Kidney (tissue), 14 donors: Measurements from ENCODE around the gene LTA4H. TPM values are rescaled to one million over a fixed set of nuclear protein-coding genes. Genes with fewer than 3 reads are reported as not detected.

ENCODE experiments used
- DNase-seq, 5 donors: peaks; one replicate each; pipeline ENCODE4 v3.0.0-alpha.2; 2013 to 2020
- FAIRE-seq: peaks from 2 replicates; lab custom pipeline; 2012; peaks lifted over from hg19 to GRCh38; lab: Jason Lieb, UNC
- H3K27ac ChIP-seq, 2 donors: one replicate each; pipeline ENCODE4 v1.7.0; 2013; ENCODE audit warnings: low read depth in 2 of 2, low read length in 2 of 2, inconsistent platforms in 1 of 2
- H3K27me3 ChIP-seq: one replicate; pipeline ENCODE4 v1.7.1; 2013; ENCODE audit warnings: low read length, inconsistent platforms; ENCODE audit not compliant: control insufficient read depth, insufficient read depth
- H3K36me3 ChIP-seq, 3 donors: one replicate each; pipeline versions ENCODE4 v1.7.0 to v1.7.1; 2013; ENCODE audit warnings: low read length in 3 of 3, control low read depth in 1 of 3, inconsistent platforms in 1 of 3; ENCODE audit not compliant: insufficient read depth in 3 of 3, control insufficient read depth in 2 of 3
- H3K4me1 ChIP-seq, 3 donors: one replicate each; pipeline versions ENCODE4 v1.7.0 to v1.7.1; 2013; ENCODE audit warnings: low read length in 3 of 3, inconsistent platforms in 1 of 3, low read depth in 1 of 3; ENCODE audit not compliant: control insufficient read depth in 2 of 3, insufficient read depth in 2 of 3
- H3K4me3 ChIP-seq, 3 donors: one replicate each; pipeline versions ENCODE4 v1.7.0 to v1.8.1; 2013; ENCODE audit warnings: low read length in 3 of 3, control low read depth in 1 of 3, inconsistent platforms in 1 of 3
- H3K9ac ChIP-seq, 3 donors: one replicate each; pipeline versions ENCODE4 v1.7.0 to v1.7.1; 2013; ENCODE audit warnings: low read length in 3 of 3, control low read depth in 1 of 3, inconsistent platforms in 1 of 3
- H3K9me3 ChIP-seq, 3 donors: one replicate each; pipeline versions ENCODE4 v1.7.0 to v1.7.1; 2013; ENCODE audit warnings: low read length in 3 of 3, control low read depth in 1 of 3, inconsistent platforms in 1 of 3; ENCODE audit not compliant: control insufficient read depth in 2 of 3, insufficient read depth in 1 of 3
- intact Hi-C: fragments of 100-400 bp; cut with DNase I; formaldehyde crosslinking; loops from one replicate; pipeline ENCODE4 v1.11.1; 2022
- polyA plus RNA-seq: library from polyadenylated mRNA; stranded (reverse); fragments of 350-450 nt; fragmentation: Illumina TruSeq; extraction: RNeasy Lipid Tissue Mini Kit (QIAGEN cat#74804); gene quantifications from one replicate; pipeline ENCODE4 v1.2.3, GENCODE V29; 2014; ENCODE audit warnings: low read depth, low replicate concordance; ENCODE audit not compliant: insufficient read depth
- total RNA-seq: library from RNA; stranded (reverse); fragmentation: NEBNext Ultra II Directional; extraction: Animal tissue kit (Norgen Biotek cat#: 25700); gene quantifications from one replicate; pipeline ENCODE4 v1.2.1, GENCODE V29; 2021
- TF ChIP-seq, protein P1 (sequence below): IDR thresholded peaks from 3 replicates; pipeline ENCODE4 v1.5.1; 2012; ENCODE audit warnings: mild to moderate bottlenecking, moderate library complexity, borderline replicate concordance; ENCODE audit not compliant: insufficient read depth; ENCODE audit errors: extremely low read depth
- donor health status: control.
- donor health status: control.
- donor health status: control.
- donor health status: control.
- donor health status: control.
- donor health status: DM: yes; HTN: yes; CAD: no.
- donor health status: Normal renal cell carcinoma (clear cell type).

LTA4H gene
- total and polyA plus RNA-seq, 2 donors from 2014 or later: 56.5 to 57.4 TPM

- no peaks in the 10 kb centered on the region for H3K27me3 ChIP-seq
- H3K4me1 ChIP-seq: peaks cover 0 to 11% (median 0%) of the 10 kb centered on the region in 3 donors
- peak overlapping the region in 1 of 2 donors; percentile 5 for H3K27ac ChIP-seq
- H3K36me3 ChIP-seq: no peaks in the 10 kb centered on the region
- intact Hi-C loops: no loop called here
- peak in 2 of 5 donors; percentile 42 to 54 for DNase-seq
- H3K9ac ChIP-seq: no peak overlapping the region
- FAIRE-seq: no peak
- H3K9me3 ChIP-seq: no peaks in the 10 kb centered on the region
- TF ChIP-seq, protein P1, sequence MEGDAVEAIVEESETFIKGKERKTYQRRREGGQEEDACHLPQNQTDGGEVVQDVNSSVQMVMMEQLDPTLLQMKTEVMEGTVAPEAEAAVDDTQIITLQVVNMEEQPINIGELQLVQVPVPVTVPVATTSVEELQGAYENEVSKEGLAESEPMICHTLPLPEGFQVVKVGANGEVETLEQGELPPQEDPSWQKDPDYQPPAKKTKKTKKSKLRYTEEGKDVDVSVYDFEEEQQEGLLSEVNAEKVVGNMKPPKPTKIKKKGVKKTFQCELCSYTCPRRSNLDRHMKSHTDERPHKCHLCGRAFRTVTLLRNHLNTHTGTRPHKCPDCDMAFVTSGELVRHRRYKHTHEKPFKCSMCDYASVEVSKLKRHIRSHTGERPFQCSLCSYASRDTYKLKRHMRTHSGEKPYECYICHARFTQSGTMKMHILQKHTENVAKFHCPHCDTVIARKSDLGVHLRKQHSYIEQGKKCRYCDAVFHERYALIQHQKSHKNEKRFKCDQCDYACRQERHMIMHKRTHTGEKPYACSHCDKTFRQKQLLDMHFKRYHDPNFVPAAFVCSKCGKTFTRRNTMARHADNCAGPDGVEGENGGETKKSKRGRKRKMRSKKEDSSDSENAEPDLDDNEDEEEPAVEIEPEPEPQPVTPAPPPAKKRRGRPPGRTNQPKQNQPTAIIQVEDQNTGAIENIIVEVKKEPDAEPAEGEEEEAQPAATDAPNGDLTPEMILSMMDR: no peak
- no peak overlapping the region for H3K4me3 ChIP-seq
These were observed 12.1 kb upstream of the LTA4H start for GRCh38 chr12:96047229-96048211.

GRCh38 chr12:96046543-96047228 is 11.3 kb upstream of the LTA4H start:
- H3K4me1 ChIP-seq: peaks cover 0 to 11% (median 0%) of the 10 kb centered on the region in 3 donors
- no peaks in the 10 kb centered on the region for H3K9me3 ChIP-seq
- intact Hi-C loops: no loop called here
- H3K27ac ChIP-seq: no peak overlapping the region
- TF ChIP-seq, protein P1: no peak
- no peak overlapping the region for H3K4me3 ChIP-seq
- FAIRE-seq (no peak), DNase-seq (peak in 1 of 5 donors; percentile 24)
- H3K27me3 ChIP-seq: no peaks in the 10 kb centered on the region
- H3K36me3 ChIP-seq: no peaks in the 10 kb centered on the region
- H3K9ac ChIP-seq: no peak overlapping the region

GRCh38 chr12:96045566-96045965 is 10.2 kb upstream of the LTA4H start:
- Histone ChIP-seq H3K4me3 (no peak overlapping the region), H3K9ac (no peak overlapping the region), H3K27ac (no peak overlapping the region), H3K36me3 (no peaks in the 10 kb centered on the region), H3K9me3 (no peaks in the 10 kb centered on the region), H3K27me3 (no peaks in the 10 kb centered on the region), H3K4me1 (peaks cover 0 to 11% (median 0%) of the 10 kb centered on the region in 3 donors)
- TF ChIP-seq, protein P1: no peak
- FAIRE-seq (no peak), DNase-seq (no peak)
- intact Hi-C loops: no loop called here
